Measurements from ENCODE around the gene ASPA. TPM values are rescaled to one million over a fixed set of nuclear protein-coding genes. Genes with fewer than 3 reads are reported as not detected.
A peak's percentile ranks its signal among the peaks of the same experiment; 100 is the strongest.
"Not testable (repeated sequence)": the region's sequence is repeated elsewhere in the genome, so short reads cannot be mapped to it uniquely, and the experiment has no call there.

The ASPA gene
- total RNA-seq: 4.6 and 5.4 TPM in 2 replicates
- polyA plus RNA-seq: 1.3 and 1.7 TPM in 2 replicates
- polyA plus RNA-seq (2012): 0.47 and 0.99 TPM in 2 replicates
- polyA minus RNA-seq (ENCODE audit: low replicate concordance): not detected in 2 replicates

DNA sequence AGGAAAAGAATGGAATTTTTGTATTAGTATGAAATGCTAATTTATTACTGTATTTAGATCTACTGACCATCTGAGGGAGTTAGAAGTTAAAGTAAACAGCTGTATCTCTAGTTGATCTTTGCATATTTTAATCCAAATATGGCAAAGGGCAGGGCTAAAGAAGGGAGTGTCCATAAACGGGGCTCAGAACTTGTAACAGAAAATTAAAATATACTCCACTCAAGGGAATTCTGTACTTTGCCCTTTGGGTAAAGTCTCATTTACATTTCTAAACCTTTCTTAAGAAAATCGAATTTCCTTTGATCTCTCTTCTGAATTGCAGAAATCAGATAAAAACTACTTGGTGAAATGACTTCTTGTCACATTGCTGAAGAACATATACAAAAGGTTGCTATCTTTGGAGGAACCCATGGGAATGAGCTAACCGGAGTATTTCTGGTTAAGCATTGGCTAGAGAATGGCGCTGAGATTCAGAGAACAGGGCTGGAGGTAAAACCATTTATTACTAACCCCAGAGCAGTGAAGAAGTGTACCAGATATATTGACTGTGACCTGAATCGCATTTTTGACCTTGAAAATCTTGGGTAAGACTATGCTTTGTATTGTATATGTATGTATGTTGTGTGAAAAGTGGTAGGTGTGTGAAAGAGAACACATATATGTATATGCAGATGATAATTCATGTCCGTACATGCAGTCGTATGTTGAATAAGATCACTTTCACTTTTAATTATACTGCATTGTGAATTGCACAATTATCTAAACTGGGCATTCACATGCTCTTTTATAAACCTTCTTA is at the start of gene ASPA:
Gene ASPA (plus strand): TSS at position 186 of the 799 bp plus-strand sequence. CDS start 163 bp downstream, at position 349.
- Histone ChIP-seq H3K4me2 (ENCODE audit: extremely low read depth, insufficient read depth, low read length) (peak within 1 kb of the TSS; percentile 77), H3K4me3 (replicated peaks in 1 of 4; ENCODE audit: control extremely low read depth in 1 of 4, insufficient read depth in 1 of 4, low read depth in 3 of 4, low read length in 4 of 4) (peak within 1 kb of the TSS; percentile 53 to 87 (median 60)), H4K20me1 (ENCODE audit: control insufficient read depth, extremely low read depth, insufficient read depth, low read length) (no peaks in the 10 kb centered on the region), H3K79me2 (ENCODE audit: control insufficient read depth, insufficient read depth, low read length) (no peaks in the 10 kb centered on the region), H3K27me3 (ENCODE audit: control insufficient read depth, insufficient read depth, low read length) (no peaks in the 10 kb centered on the region), H3K27ac (ENCODE audit: insufficient read depth, low read length) (peak within 1 kb of the TSS; percentile 43), H3K4me1 (ENCODE audit: control insufficient read depth, extremely low read depth, insufficient read depth, low read length) (no peaks in the 10 kb centered on the region), H2AFZ (ENCODE audit: low read length) (peak within 1 kb of the TSS; percentile 72), H3K9ac (ENCODE audit: insufficient read depth, low read length) (no peak within 1 kb of the TSS), H3K36me3 (ENCODE audit: control insufficient read depth, insufficient read depth, low read length) (no peaks in the 10 kb centered on the region), H3K9me3 (ENCODE audit: control insufficient read depth, insufficient read depth, low read depth, low read length) (no peaks in the 10 kb centered on the region)
- peak in 1 of 2 donors; percentile 68 for DNase-seq (ENCODE audit: low read depth in 2 of 2)
- TF ChIP-seq EZH2 (IDR thresholded peaks at IDR 0.05; ENCODE audit: low read length, missing control alignments): no peak
- TF ChIP-seq, protein P1, sequence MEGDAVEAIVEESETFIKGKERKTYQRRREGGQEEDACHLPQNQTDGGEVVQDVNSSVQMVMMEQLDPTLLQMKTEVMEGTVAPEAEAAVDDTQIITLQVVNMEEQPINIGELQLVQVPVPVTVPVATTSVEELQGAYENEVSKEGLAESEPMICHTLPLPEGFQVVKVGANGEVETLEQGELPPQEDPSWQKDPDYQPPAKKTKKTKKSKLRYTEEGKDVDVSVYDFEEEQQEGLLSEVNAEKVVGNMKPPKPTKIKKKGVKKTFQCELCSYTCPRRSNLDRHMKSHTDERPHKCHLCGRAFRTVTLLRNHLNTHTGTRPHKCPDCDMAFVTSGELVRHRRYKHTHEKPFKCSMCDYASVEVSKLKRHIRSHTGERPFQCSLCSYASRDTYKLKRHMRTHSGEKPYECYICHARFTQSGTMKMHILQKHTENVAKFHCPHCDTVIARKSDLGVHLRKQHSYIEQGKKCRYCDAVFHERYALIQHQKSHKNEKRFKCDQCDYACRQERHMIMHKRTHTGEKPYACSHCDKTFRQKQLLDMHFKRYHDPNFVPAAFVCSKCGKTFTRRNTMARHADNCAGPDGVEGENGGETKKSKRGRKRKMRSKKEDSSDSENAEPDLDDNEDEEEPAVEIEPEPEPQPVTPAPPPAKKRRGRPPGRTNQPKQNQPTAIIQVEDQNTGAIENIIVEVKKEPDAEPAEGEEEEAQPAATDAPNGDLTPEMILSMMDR (conservative IDR thresholded peaks at IDR 0.05 in 1 of 2, IDR thresholded peaks at IDR 0.05 in 1 of 2; ENCODE audit: low read depth in 1 of 2, low read length in 2 of 2): no peak

DNA sequence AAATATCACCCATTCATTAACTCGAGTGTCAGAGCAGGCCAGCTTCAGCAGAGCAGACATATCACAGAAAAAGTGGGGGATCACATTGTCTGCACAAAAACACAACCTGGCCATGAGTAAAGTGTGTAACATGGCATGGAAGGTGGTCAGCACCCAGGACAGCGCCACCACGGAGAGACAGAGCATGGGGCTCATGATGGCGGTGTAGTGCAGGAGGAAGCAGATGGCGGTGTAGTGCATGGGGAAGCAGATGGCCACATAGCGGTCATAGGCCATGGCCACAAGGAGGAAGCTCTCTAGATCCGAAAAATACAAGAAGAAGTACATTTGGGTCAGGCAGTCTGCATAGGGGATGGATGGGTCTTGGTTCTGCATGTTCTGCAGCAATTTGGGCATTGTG is 42.6 kb upstream of the ASPA start:
- not testable (repeated sequence) for H3K9me3 ChIP-seq (ENCODE audit: control insufficient read depth, insufficient read depth, low read depth, low read length)

DNA sequence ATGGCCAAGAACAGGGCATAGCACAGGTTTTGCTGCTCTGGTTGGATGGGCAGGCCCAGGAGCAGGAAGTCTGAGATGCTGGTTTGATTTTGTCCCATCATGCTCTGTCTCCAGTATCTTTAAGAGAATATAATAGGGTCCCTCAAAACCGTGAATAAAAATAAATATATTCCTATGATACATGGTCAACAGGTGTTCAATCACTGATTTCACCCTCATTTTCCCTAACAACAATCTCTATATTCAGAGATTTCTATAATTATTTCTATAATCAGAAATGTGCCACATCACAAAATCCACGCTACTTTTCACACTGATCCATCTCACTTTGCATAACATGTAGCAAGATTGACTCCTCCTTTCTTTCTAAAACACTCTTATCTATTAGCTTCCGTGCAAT is 42.1 kb upstream of the ASPA start, which contains the start of gene OR1E2:
Gene OR1E2 (minus strand): TSS at position 101 of the 400 bp plus-strand sequence. CDS start 0 bp downstream, at position 101.
- Histone ChIP-seq H3K4me3 (replicated peaks in 1 of 4; ENCODE audit: control extremely low read depth in 1 of 4, insufficient read depth in 1 of 4, low read depth in 3 of 4, low read length in 4 of 4) (no peak within 1 kb of the TSS), H4K20me1 (ENCODE audit: control insufficient read depth, extremely low read depth, insufficient read depth, low read length) (no peaks in the 10 kb centered on the region)
- TF ChIP-seq, protein P1 (conservative IDR thresholded peaks at IDR 0.05 in 1 of 2, IDR thresholded peaks at IDR 0.05 in 1 of 2; ENCODE audit: low read depth in 1 of 2, low read length in 2 of 2): no peak
- TF ChIP-seq EZH2 (IDR thresholded peaks at IDR 0.05; ENCODE audit: low read length, missing control alignments): no peak

More for the DNA sequence above, 42.6 kb upstream of the ASPA start:
- not testable (repeated sequence) for H3K79me2 ChIP-seq (ENCODE audit: control insufficient read depth, insufficient read depth, low read length); H3K4me2 ChIP-seq (ENCODE audit: extremely low read depth, insufficient read depth, low read length); H2AFZ ChIP-seq (ENCODE audit: low read length); H3K9ac ChIP-seq (ENCODE audit: insufficient read depth, low read length); H3K36me3 ChIP-seq (ENCODE audit: control insufficient read depth, insufficient read depth, low read length); DNase-seq (ENCODE audit: low read depth in 2 of 2); H3K27ac ChIP-seq (ENCODE audit: insufficient read depth, low read length); H3K4me3 ChIP-seq (replicated peaks in 1 of 4; ENCODE audit: control extremely low read depth in 1 of 4, insufficient read depth in 1 of 4, low read depth in 3 of 4, low read length in 4 of 4); H3K27me3 ChIP-seq (ENCODE audit: control insufficient read depth, insufficient read depth, low read length); H3K4me1 ChIP-seq (ENCODE audit: control insufficient read depth, extremely low read depth, insufficient read depth, low read length); H4K20me1 ChIP-seq (ENCODE audit: control insufficient read depth, extremely low read depth, insufficient read depth, low read length)

More for the DNA sequence above, 42.1 kb upstream of the ASPA start, which contains the start of gene OR1E2:
- Histone ChIP-seq H3K27ac (ENCODE audit: insufficient read depth, low read length) (no peak within 1 kb of the TSS), H3K36me3 (ENCODE audit: control insufficient read depth, insufficient read depth, low read length) (no peaks in the 10 kb centered on the region), H3K9ac (ENCODE audit: insufficient read depth, low read length) (no peak within 1 kb of the TSS), H3K4me1 (ENCODE audit: control insufficient read depth, extremely low read depth, insufficient read depth, low read length) (no peaks in the 10 kb centered on the region), H2AFZ (ENCODE audit: low read length) (no peak within 1 kb of the TSS), H3K9me3 (ENCODE audit: control insufficient read depth, insufficient read depth, low read depth, low read length) (no peaks in the 10 kb centered on the region), H3K4me2 (ENCODE audit: extremely low read depth, insufficient read depth, low read length) (no peak within 1 kb of the TSS), H3K27me3 (ENCODE audit: control insufficient read depth, insufficient read depth, low read length) (no peaks in the 10 kb centered on the region), H3K79me2 (ENCODE audit: control insufficient read depth, insufficient read depth, low read length) (no peaks in the 10 kb centered on the region)
- no peak for DNase-seq (ENCODE audit: low read depth in 2 of 2)
